GM18907 (cell line): ENCODE data around the gene NFKBIE.
A peak's percentile ranks its signal among the peaks of the same experiment; 100 is the strongest.

Experiments
- ATAC-seq: cut with Tn5 transposase; IDR thresholded peaks from one replicate; pipeline ENCODE4 v1.9.1; 2021; ENCODE audit warnings: mild to moderate bottlenecking, moderate library complexity; ENCODE audit not compliant: unreplicated experiment

Gene NFKBIE

GRCh38 chr6:44258325-44258863 lies 7.0 kb downstream of the NFKBIE start:
- no peak for ATAC-seq

GRCh38 chr6:44257753-44258324 lies 7.5 kb downstream of the NFKBIE start:
- ATAC-seq = peak; percentile 16

GRCh38 chr6:44257025-44257752 lies 8.2 kb downstream of the NFKBIE start, which contains the start of gene SLC35B2:
Gene SLC35B2, minus strand, starts transcription at chr6:44257528. Its CDS starts 118 bp downstream, at chr6:44257410.
- ATAC-seq = peak; percentile 50

GRCh38 chr6:44256775-44257024 lies 8.7 kb downstream of the NFKBIE start:
- no peak for ATAC-seq

GRCh38 chr6:44255871-44256774 lies 9.2 kb downstream of the NFKBIE start:
- no peak for ATAC-seq

GRCh38 chr6:44255105-44255808 lies 10.1 kb downstream of the NFKBIE start:
- no peak for ATAC-seq

- ATAC-seq = no peak
These were observed 10.9 kb downstream of the NFKBIE start for GRCh38 chr6:44254191-44255104.

- ATAC-seq = no peak
These were observed 11.8 kb downstream of the NFKBIE start for GRCh38 chr6:44253307-44254101.

GRCh38 chr6:44251576-44252524 lies 13.5 kb downstream of the NFKBIE start:
- no peak for ATAC-seq

- no peak for ATAC-seq
These were observed 14.6 kb downstream of the NFKBIE start for GRCh38 chr6:44250718-44251123.

- no peak for ATAC-seq
These were observed 15.2 kb downstream of the NFKBIE start for GRCh38 chr6:44250067-44250717.

- no peak for ATAC-seq
These were observed 16.1 kb downstream of the NFKBIE start for GRCh38 chr6:44249082-44249748.

GRCh38 chr6:44248579-44248978 lies 16.8 kb downstream of the NFKBIE start:
- ATAC-seq = no peak

- ATAC-seq = peak; percentile 26
These were observed 17.7 kb downstream of the NFKBIE start for GRCh38 chr6:44247338-44248302.

GRCh38 chr6:44246663-44247337 lies 18.6 kb downstream of the NFKBIE start, which contains the start of gene HSP90AB1:
Gene HSP90AB1, plus strand, starts transcription at chr6:44247101. Its CDS starts 1,529 bp downstream, at chr6:44248630.
- peak; percentile 68 for ATAC-seq
